ENCODE measurements around the gene PRPF8. TPM values are rescaled to one million over a fixed set of nuclear protein-coding genes. Genes with fewer than 3 reads are reported as not detected.

Gene PRPF8
- total and polyA plus RNA-seq, 2 of the 13 experiments (the other 11 are each of a cell fraction or from before 2014, with no cell fraction given), result 112 to 179 TPM

GRCh38 chr17:1649844-1650501, 34.7 kb downstream of the PRPF8 start, which contains the start of gene RILP (continued):
- TF ChIP-seq ZNF225 (CRISPR knock-in tag; IDR thresholded peaks at IDR 0.05), result peak; percentile 5; the same call in 1 of the 2 replicates
- TF ChIP-seq HDAC6 (IDR thresholded peaks at IDR 0.05; ENCODE audit: low read depth, low read length), result no peak
- peak; percentile 92 for TF ChIP-seq TFE3 (CRISPR knock-in tag; IDR thresholded peaks at IDR 0.05)
- TF ChIP-seq KDM4B (CRISPR knock-in tag; IDR thresholded peaks at IDR 0.05), result 0 out of 2 replicates have a peak, but pooled peaks have one; percentile 41
- peak; percentile 98 for TF ChIP-seq RBM22 (optimal IDR thresholded peaks at IDR 0.05; ENCODE audit: low read length)
- peak; percentile 60; the same call in 1 of the 2 replicates for TF ChIP-seq NAIF1 (CRISPR knock-in tag; IDR thresholded peaks at IDR 0.05; ENCODE audit: borderline replicate concordance)
- TF ChIP-seq HNF4A (CRISPR knock-in tag; IDR thresholded peaks at IDR 0.05), result peak; percentile 52; the same call in 1 of the 2 replicates
- 0 out of 2 replicates have a peak, but pooled peaks have one; percentile 8 for TF ChIP-seq ZNF772 (CRISPR knock-in tag; IDR thresholded peaks at IDR 0.05)
- peak; percentile 69; the same call in 1 of the 2 replicates for TF ChIP-seq MIER3 (CRISPR knock-in tag; IDR thresholded peaks at IDR 0.05; ENCODE audit: borderline replicate concordance)
- TF ChIP-seq PPARG (CRISPR knock-in tag; conservative IDR thresholded peaks at IDR 0.05), result peak; percentile 85
- no peak for TF ChIP-seq ZNF879 (CRISPR knock-in tag; IDR thresholded peaks at IDR 0.05)
- TF ChIP-seq NFKB2 (CRISPR knock-in tag; IDR thresholded peaks at IDR 0.05; ENCODE audit: borderline replicate concordance), result peak; percentile 16; the same call in 1 of the 2 replicates
- TF ChIP-seq KDM3A (CRISPR knock-in tag; IDR thresholded peaks at IDR 0.05; ENCODE audit: low read depth), result 0 out of 2 replicates have a peak, but pooled peaks have one; percentile 37
- TF ChIP-seq TEAD3 (CRISPR knock-in tag; optimal IDR thresholded peaks at IDR 0.05; ENCODE audit: borderline replicate concordance), result peak; percentile 35
- TF ChIP-seq SMC3 (IDR thresholded peaks at IDR 0.05; ENCODE audit: low read length), result no peak
- 0 out of 2 replicates have a peak, but pooled peaks have one; percentile 36 for TF ChIP-seq SPEN (CRISPR knock-in tag; IDR thresholded peaks at IDR 0.05; ENCODE audit: low read depth)
- TF ChIP-seq SP140L (CRISPR knock-in tag; IDR thresholded peaks at IDR 0.05; ENCODE audit: borderline replicate concordance), result no peak
- TF ChIP-seq FOXC1 (CRISPR knock-in tag; IDR thresholded peaks at IDR 0.05; ENCODE audit: borderline replicate concordance), result 0 out of 2 replicates have a peak, but pooled peaks have one; percentile 15
- TF ChIP-seq SKI (IDR thresholded peaks at IDR 0.05; ENCODE audit: partially characterized antibody), result peak; percentile 79
- TF ChIP-seq TBX2 (CRISPR knock-in tag; IDR thresholded peaks at IDR 0.05; ENCODE audit: borderline replicate concordance), result 0 out of 2 replicates have a peak, but pooled peaks have one; percentile 33
- TF ChIP-seq ESRRA (CRISPR knock-in tag; IDR thresholded peaks at IDR 0.05; ENCODE audit: low read depth), result peak; percentile 99
- 0 out of 2 replicates have a peak, but pooled peaks have one; percentile 58 for TF ChIP-seq PRDM10 (CRISPR knock-in tag; IDR thresholded peaks at IDR 0.05; ENCODE audit: low read depth)
- peak; percentile 68; the same call in 1 of the 2 replicates for TF ChIP-seq POLR2AphosphoS2 (IDR thresholded peaks at IDR 0.05; ENCODE audit: low read depth, low read length)
- peak; percentile 83; the same call in 1 of the 3 replicates for TF ChIP-seq MXI1 (IDR thresholded peaks at IDR 0.05; ENCODE audit: borderline replicate concordance, low read depth, low read length)
- 0 out of 2 replicates have a peak, but pooled peaks have one; percentile 15 for TF ChIP-seq DPF2 (CRISPR knock-in tag; IDR thresholded peaks at IDR 0.05; ENCODE audit: borderline replicate concordance, low read depth)
- TF ChIP-seq ZNF232 (CRISPR knock-in tag; IDR thresholded peaks at IDR 0.05; ENCODE audit: borderline replicate concordance), result no peak
